DLD1 (cell line): Measurements from ENCODE around the gene STK10.
"Not testable (repeated sequence)": the region's sequence is repeated elsewhere in the genome, so short reads cannot be mapped to it uniquely, and the experiment has no call there.

Source experiments
- in situ Hi-C: cut with HindIII; loops from 2 replicates; pipeline ENCODE4 v1.10.0; 2017; ENCODE audit warnings: low sequenced_read_pairs

The STK10 gene

GRCh38 chr5:172167895-172168294 lies 20.1 kb downstream of the STK10 start:
- in situ Hi-C loops: no loop called here

GRCh38 chr5:172166030-172166826 lies 21.8 kb downstream of the STK10 start:
- in situ Hi-C loops: no loop called here

DNA sequence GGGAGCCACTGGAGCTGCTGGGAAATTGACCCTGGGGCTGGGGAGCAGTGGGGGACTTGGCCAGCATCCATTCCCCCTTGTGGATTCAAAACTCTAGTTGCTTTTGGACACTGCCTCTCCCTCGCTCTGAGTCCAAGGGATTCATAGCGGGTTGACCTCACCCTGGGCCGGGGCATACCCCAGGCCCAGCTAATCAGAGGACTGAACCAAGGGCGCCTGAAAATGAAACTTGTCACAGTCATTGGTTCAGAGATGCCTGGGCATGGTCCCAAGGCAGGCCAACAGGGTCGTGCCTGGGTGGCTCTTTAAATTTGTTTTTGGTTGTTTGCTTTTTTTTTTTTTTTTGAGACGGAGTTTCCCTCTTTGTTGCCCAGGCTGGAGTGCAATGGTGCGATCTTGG lies 22.6 kb downstream of the STK10 start:
- in situ Hi-C loops: no loop called here

GRCh38 chr5:172164769-172165212 lies 23.2 kb downstream of the STK10 start:
- in situ Hi-C loops: no loop called here

- in situ Hi-C loops: no loop called here
These were observed 24.7 kb downstream of the STK10 start for GRCh38 chr5:172163346-172163745.

GRCh38 chr5:172162987-172163343 lies 25.1 kb downstream of the STK10 start:
- in situ Hi-C loops: no loop called here

GRCh38 chr5:172162323-172162986 lies 25.6 kb downstream of the STK10 start:
- in situ Hi-C loops: no loop called here

- in situ Hi-C loops: no loop called here
These were observed 27.5 kb downstream of the STK10 start for GRCh38 chr5:172160506-172160905.

DNA sequence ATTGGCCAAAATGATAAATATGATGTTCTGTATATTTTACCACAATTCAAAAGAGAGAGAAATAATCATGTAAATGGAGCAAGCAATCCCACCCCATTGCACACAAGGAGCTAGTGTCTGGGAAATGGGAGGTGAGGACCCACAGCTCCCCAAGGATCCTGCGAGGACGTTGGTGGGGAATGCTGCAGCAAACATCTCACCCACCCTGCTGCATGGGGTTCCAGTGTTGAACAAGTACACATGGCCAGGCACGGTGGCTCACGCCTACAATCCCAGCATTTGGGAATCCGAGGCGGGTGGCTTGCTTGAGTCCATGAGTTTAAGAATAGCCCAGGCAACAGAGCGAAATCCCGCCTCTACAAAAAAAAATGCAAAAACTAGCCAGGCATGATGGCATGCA lies 29.0 kb downstream of the STK10 start:
- in situ Hi-C loops: no loop called here

DNA sequence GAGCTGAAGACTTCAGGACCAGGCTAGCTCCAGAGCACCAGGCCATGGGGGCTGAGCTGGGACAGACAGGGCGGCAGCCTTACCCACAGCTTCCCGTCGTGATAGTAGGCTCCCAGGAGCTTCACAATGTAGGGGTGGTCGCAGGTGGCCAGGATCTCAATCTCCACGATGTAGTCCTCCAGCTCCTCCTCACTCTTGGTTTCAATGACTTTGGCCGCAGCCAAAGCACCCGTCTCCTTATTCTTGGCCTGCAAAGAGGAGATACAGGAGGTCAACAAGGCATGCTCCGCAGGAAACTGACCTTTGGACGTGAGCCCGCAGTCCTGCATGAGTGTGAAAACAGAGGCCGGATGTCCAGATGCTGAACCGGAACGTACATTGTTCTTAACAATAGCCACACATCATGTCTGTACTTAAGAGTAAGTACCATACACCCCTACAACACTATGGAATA lies 31.5 kb downstream of the STK10 start:
- in situ Hi-C loops: no loop called here

GRCh38 chr5:172155101-172155500 lies 32.9 kb downstream of the STK10 start:
- in situ Hi-C loops: not testable (repeated sequence)

DNA sequence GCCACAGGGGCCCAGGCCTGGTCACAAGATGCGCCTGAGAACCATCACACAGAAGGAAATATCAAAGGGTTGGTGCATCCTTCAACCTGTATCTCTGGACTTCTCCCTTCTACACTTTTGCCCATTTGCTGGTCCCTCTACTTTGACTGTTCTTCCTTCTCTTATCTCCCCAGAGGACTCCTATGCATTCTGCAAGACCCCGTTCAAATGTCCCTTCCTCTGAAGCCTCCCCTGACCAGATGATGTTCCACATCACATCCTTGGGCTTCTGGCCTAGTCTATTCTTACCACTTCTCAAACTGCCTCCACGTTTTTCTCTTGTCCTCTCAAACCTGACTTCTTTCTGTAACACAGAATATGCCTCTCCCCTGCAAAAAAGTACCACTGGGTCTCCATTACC lies 34.3 kb downstream of the STK10 start:
- in situ Hi-C loops: no loop called here

DNA sequence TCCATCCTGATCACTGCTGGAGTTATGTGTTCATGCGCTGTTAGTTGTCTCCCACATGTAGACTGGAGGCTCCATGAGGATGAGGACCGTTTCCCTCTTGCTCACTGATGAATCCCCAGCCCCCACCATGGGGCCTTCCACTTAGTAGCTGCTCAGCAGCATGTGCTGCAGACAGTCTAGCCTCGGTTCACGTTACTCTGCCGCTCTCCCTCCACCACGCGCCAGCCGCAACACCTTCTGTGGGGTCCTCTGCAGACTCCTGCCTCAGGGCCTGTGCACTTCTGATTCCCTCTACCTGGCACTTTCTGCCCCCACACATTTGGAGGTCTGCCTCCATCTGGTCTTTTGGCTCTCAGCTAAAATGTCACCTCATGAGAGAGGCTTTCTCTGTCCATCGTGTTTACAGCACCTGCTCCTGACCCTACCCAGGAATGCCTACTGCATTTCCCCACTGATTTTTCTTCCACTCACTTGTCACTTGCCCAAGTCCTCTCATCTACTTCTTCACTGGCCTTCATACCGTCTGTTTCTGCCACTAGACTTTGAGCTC lies 36.3 kb downstream of the STK10 start:
- in situ Hi-C loops: no loop called here

DNA sequence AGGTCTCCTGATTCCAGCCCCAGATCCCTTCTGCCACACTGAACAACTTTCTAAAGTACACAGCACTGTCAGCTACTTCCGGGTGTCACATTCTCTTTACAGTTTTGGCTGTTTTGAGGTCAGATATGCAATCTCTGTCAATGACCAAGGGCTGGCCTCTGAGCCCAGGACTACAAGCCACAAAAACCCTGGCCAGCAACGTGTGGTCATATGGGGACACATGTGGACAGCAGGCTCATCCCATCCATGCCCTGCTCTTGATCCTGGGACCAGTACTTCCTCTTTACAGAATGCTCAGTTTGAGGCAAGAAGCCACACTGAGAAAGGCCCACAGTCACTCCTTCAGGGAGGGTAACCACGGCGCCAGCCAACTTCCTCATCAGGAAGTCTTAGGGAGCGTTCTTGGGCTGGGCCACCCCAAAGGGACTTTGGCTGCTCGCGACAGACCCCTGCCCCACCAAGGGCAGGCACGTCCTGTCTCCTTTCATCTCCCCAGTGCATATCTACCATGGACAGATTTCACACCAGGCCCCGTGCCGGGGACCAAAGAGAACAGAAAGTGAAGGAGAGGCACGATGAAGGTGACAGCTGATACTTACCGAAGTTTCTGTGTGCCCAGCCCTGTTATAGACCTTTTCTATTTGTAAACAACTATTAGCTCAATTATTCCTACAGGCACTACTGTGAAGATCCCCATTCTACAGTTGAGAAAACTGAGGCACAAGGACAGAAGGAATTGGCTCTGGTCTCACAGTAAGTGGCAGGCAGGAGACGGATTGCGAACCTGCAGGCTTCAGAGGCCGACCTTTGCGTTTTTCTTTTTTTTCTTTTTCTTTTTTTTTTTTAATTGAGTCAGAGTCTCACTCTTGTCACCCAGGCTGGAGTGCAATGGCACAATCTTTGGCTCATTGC lies 37.3 kb downstream of the STK10 start:
- in situ Hi-C loops: no loop called here

DNA sequence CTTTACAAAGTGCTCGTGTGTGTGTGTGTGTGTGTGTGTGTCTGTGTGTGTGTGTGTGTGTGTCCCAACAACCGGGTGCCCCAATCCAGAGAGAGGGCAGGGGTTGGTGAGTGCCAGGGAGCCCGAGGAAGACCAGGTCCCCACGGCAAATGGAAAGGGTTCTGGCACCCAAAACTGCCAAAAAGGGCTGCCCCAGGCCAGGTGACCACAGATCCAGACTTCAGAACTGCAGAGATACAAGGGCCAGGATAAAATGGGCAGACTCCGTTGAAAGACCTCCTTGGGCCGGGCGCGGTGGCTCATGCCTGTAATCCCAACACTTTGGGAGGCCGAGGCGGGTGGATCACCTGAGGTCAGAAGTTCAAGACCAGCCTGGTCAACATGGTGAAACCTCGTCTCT lies 38.5 kb downstream of the STK10 start:
- in situ Hi-C loops: not testable (repeated sequence)

DNA sequence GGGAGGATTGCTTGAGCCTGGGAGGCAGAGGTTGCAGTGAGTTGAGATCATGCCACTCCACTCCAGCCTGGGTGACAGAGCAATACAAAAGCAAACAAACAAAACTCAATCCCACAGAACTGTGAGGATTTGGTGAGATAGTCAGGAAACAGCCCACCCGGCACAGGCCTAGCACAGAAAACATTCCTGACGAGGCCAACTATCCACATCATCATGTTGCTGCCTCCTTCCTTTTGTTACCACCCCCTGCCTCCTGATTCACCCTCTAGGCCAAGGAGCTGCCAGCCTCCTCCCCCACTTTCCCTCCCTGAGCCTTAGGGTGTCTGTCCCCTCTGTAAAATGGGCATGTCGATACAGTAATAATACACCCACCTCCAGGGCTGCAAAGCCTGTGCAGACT lies 39.0 kb downstream of the STK10 start:
- in situ Hi-C loops: no loop called here

DNA sequence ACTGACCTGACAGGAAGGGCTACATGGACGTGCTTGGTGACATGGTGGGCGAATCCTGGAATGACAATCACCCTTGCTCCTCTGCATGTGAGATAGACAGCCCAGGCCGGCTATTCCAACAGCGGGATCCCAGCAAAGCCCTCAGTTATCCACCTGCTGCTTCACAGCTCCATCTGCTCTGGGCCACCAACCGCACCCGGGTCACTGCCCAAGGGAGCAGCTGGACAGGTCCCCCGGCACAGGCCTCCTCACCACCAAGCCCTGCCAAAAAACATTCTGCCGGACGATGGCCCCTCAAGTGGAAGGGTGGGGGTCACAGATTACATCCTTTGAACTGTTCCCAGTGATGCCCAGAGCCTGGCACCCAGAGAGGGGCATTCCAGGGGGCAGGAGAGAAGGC lies 39.6 kb downstream of the STK10 start:
- in situ Hi-C loops: no loop called here

DNA sequence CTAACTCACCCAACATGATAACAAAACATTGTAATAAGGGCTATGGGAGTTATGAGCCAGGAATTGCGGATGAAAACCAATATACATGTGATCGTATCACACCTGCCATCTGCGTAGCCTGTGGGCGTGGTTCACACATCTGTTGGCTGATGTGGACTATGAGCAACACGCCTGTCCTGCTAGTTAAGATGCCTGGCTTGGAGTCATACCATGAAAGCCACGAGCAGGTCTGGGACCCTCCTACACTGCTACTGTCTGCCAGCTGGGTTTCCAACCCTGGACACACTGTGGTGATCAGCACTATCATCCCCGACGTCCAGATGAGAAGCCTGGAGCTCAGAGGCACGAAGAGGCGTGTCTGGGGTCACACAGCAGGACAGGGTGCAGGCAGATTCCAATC lies 40.2 kb downstream of the STK10 start:
- in situ Hi-C loops: no loop called here

DNA sequence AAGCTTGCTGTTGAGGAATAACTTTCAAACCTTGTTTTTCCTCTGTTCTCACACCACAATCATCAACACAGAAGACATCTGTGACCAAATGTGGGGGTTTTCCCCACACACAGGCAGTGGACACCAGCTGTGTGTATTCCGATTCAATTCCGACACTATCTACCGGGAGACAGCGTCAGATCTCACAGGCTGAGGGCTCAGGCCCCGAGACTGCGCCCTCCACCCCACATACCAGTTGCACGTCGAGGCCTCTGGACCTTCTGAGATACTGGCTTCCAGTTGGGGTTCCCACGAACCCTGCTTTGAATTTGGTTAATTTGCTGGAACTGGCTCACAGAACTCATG lies 41.3 kb downstream of the STK10 start:
- in situ Hi-C loops: no loop called here

DNA sequence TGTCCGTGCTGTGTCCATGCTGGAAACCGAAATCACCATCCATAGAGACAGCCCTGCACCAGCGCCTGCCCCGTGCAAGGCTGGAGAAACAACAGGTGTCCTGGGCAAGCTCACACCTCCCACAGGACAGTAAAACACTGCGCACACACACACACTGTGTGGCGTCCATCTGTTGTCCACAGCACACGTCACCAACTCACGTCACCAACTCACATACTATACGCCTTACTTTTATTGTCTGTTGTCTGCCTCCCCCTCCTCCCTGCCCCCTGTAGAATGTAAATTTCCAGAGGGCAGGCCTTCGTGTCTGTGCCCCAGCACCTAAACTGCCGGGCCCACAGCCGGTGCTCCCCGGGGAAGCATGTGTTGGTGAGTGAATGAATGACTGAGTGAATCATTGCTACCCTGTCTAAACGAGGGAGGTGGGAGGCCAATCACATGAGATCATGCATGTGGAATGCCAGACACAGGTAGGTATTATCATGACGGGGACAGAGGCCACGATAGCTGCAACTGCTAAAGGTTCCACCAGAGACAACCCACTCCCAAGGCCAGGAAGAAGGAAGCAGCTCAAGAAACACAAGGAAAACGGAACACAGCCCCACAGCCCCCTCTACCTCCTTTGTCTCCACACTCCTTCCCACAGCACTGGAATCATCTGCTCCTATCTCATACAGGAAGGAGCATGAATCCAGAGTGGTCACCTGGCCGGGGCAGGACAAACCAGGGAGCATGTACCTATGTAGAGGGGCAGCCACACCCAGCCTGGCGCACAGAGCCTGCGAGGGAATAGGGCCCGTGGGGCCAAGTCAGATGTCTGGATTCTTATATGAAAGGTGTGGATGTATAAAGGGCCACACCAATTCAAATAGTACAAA lies 41.9 kb downstream of the STK10 start:
- in situ Hi-C loops: no loop called here
